Measurements from ENCODE around the gene ARIH2. TPM values are rescaled to one million over a fixed set of nuclear protein-coding genes. Genes with fewer than 3 reads are reported as not detected.

The ARIH2 gene
- total and polyA plus RNA-seq, 9 of the 15 experiments (the other 6 are each of a cell fraction or from before 2014, with no cell fraction given): 27.0 to 120 (median 108) TPM

DNA sequence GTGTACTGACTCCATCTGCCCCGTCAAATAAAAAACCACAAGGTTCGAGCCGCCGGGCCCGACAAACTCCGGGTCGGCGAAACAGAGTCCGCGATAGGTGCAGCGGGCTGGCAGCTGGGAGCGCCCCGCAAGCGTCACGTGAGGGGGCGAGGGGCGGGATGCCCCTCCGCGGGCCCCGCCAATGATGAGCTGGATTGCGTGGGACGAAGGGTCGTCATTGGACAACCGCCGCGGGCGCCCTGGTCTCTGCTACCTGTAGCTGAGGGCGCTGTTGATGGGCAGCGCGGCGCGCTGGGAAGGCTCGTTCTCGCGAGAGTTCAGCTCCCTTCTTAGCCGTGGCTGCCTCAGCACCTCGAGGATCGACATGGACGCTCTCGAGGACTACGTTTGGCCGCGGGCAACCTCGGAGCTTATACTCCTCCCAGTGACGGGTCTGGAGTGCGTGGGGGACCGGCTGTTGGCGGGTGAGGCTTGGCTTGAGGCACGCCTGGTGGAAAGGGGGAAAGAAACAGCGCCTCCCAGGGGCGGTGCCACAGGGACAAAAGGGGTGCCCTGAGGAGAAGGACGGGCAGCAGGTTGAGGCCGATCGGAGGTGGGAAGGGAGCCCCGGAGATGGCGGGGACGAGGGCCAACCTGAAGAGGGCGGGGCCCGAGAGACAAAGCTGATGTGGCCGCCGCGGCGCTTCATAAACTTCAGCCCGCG, 88.6 kb downstream of the ARIH2 start, which contains the start of gene WDR6 (continued):
- TF ChIP-seq, protein P1, sequence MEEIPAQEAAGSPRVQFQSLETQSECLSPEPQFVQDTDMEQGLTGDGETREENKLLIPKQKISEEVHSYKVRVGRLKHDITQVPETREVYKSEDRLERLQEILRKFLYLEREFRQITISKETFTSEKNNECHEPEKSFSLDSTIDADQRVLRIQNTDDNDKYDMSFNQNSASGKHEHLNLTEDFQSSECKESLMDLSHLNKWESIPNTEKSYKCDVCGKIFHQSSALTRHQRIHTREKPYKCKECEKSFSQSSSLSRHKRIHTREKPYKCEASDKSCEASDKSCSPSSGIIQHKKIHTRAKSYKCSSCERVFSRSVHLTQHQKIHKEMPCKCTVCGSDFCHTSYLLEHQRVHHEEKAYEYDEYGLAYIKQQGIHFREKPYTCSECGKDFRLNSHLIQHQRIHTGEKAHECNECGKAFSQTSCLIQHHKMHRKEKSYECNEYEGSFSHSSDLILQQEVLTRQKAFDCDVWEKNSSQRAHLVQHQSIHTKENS (CRISPR knock-in tag; IDR thresholded peaks at IDR 0.05): no peak
- TF ChIP-seq PHF20 (IDR thresholded peaks at IDR 0.05; ENCODE audit: partially characterized antibody) (peak; percentile 58), TSC22D4 (tag; IDR thresholded peaks at IDR 0.05) (no peak), FOXJ2 (tag; IDR thresholded peaks at IDR 0.05) (no peak), POLR2G (IDR thresholded peaks at IDR 0.05; ENCODE audit: low read depth, low read length) (peak; percentile 94), DDX20 (tag; IDR thresholded peaks at IDR 0.05; ENCODE audit: low read depth) (no peak), ZBTB7A (IDR thresholded peaks at IDR 0.05; ENCODE audit: borderline replicate concordance, control insufficient read depth, low read depth, low read length) (peak; percentile 63; the same call in 1 of the 2 replicates), SREBF1 (IDR thresholded peaks at IDR 0.05; ENCODE audit: borderline replicate concordance, low read depth, low read length) (no peak), MEIS2 (IDR thresholded peaks at IDR 0.05; ENCODE audit: partially characterized antibody) (peak; percentile 60), MAZ (CRISPR knock-in tag; conservative IDR thresholded peaks at IDR 0.05 in 1 of 2, IDR thresholded peaks at IDR 0.05 in 1 of 2) (peak in 1 of 2 experiments; percentile 78; a peak in 1 of 4 replicates)
- TF ChIP-seq, protein P2, sequence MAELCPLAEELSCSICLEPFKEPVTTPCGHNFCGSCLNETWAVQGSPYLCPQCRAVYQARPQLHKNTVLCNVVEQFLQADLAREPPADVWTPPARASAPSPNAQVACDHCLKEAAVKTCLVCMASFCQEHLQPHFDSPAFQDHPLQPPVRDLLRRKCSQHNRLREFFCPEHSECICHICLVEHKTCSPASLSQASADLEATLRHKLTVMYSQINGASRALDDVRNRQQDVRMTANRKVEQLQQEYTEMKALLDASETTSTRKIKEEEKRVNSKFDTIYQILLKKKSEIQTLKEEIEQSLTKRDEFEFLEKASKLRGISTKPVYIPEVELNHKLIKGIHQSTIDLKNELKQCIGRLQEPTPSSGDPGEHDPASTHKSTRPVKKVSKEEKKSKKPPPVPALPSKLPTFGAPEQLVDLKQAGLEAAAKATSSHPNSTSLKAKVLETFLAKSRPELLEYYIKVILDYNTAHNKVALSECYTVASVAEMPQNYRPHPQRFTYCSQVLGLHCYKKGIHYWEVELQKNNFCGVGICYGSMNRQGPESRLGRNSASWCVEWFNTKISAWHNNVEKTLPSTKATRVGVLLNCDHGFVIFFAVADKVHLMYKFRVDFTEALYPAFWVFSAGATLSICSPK (IDR thresholded peaks at IDR 0.05; ENCODE audit: borderline replicate concordance): no peak
- TF ChIP-seq, protein P3, sequence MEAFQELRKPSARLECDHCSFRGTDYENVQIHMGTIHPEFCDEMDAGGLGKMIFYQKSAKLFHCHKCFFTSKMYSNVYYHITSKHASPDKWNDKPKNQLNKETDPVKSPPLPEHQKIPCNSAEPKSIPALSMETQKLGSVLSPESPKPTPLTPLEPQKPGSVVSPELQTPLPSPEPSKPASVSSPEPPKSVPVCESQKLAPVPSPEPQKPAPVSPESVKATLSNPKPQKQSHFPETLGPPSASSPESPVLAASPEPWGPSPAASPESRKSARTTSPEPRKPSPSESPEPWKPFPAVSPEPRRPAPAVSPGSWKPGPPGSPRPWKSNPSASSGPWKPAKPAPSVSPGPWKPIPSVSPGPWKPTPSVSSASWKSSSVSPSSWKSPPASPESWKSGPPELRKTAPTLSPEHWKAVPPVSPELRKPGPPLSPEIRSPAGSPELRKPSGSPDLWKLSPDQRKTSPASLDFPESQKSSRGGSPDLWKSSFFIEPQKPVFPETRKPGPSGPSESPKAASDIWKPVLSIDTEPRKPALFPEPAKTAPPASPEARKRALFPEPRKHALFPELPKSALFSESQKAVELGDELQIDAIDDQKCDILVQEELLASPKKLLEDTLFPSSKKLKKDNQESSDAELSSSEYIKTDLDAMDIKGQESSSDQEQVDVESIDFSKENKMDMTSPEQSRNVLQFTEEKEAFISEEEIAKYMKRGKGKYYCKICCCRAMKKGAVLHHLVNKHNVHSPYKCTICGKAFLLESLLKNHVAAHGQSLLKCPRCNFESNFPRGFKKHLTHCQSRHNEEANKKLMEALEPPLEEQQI (IDR thresholded peaks at IDR 0.05): no peak
- TF ChIP-seq, protein P4, sequence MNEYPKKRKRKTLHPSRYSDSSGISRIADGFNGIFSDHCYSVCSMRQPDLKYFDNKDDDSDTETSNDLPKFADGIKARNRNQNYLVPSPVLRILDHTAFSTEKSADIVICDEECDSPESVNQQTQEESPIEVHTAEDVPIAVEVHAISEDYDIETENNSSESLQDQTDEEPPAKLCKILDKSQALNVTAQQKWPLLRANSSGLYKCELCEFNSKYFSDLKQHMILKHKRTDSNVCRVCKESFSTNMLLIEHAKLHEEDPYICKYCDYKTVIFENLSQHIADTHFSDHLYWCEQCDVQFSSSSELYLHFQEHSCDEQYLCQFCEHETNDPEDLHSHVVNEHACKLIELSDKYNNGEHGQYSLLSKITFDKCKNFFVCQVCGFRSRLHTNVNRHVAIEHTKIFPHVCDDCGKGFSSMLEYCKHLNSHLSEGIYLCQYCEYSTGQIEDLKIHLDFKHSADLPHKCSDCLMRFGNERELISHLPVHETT (CRISPR knock-in tag; conservative IDR thresholded peaks at IDR 0.05 in 1 of 2, IDR thresholded peaks at IDR 0.05 in 1 of 2): peak in 1 of 2 experiments; percentile 64; a peak in 2 of 4 replicates
- TF ChIP-seq, protein P5, sequence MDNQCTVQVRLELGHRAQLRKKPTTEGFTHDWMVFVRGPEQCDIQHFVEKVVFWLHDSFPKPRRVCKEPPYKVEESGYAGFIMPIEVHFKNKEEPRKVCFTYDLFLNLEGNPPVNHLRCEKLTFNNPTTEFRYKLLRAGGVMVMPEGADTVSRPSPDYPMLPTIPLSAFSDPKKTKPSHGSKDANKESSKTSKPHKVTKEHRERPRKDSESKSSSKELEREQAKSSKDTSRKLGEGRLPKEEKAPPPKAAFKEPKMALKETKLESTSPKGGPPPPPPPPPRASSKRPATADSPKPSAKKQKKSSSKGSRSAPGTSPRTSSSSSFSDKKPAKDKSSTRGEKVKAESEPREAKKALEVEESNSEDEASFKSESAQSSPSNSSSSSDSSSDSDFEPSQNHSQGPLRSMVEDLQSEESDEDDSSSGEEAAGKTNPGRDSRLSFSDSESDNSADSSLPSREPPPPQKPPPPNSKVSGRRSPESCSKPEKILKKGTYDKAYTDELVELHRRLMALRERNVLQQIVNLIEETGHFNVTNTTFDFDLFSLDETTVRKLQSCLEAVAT (IDR thresholded peaks at IDR 0.05): peak in 1 of 2 experiments; percentile 24; a peak in 1 of 4 replicates
